ENCODE results near the gene TRIOBP. TPM values are rescaled to one million over a fixed set of nuclear protein-coding genes. Genes with fewer than 3 reads are reported as not detected.

Gene TRIOBP
- total and polyA plus RNA-seq, 2 donors (not counting 1 experiment from before 2014, with no cell fraction given), result 32.9 to 131 TPM

DNA sequence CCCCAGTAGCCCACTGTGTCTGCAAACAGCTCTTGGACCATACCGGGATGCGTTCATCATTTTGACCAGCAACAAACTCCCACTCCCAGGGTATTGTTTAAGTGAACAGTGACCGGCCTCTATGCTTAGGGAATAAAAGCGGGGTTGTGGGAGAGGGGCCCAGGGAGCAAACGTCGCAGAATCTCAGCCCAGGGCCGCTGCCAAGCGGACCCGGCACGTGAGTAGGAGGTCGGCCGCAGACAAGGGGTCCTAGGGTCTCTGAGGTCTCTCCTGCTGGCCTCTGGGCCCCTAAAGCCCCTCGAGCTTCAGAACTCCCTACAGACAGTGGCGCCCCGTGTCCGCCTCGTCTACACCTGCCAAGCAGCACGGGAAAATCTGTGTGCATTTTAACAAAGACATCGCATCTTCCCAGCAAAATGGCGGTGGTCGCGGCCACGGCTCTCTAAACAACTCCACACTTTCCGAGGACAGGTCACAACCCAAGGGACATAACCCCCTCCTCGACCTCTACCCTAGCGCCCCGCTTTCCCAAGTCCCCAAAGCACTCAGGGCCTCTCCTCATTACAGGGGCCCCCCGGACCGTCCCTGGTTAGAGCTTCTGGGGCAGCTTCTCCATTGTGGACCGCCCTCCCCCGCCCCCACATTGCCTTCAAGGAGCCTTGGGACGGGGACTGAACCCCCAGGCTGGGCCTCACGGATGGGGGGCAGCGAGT, 106.9 kb downstream of the TRIOBP start:
- DNase-seq (ENCODE audit: low read depth in 2 of 2), result no peak
- Histone ChIP-seq H3K4me3 (replicated peaks in 1 of 4; ENCODE audit: control extremely low read depth in 1 of 4, insufficient read depth in 1 of 4, low read depth in 3 of 4, low read length in 4 of 4) (peak overlapping the region in 1 of 4 experiments; percentile 71), H3K9ac (ENCODE audit: insufficient read depth, low read length) (no peak overlapping the region), H3K79me2 (ENCODE audit: control insufficient read depth, insufficient read depth, low read length) (peaks cover 19% of the 10 kb centered on the region), H4K20me1 (ENCODE audit: control insufficient read depth, extremely low read depth, insufficient read depth, low read length) (no peaks in the 10 kb centered on the region), H3K4me2 (ENCODE audit: extremely low read depth, insufficient read depth, low read length) (peak overlapping the region; percentile 25), H3K27me3 (ENCODE audit: control insufficient read depth, insufficient read depth, low read length) (no peaks in the 10 kb centered on the region), H3K4me1 (ENCODE audit: control insufficient read depth, extremely low read depth, insufficient read depth, low read length) (peaks cover 12% of the 10 kb centered on the region), H2AFZ (ENCODE audit: low read length) (no peak overlapping the region), H3K9me3 (ENCODE audit: control insufficient read depth, insufficient read depth, low read depth, low read length) (no peaks in the 10 kb centered on the region), H3K36me3 (ENCODE audit: control insufficient read depth, insufficient read depth, low read length) (no peaks in the 10 kb centered on the region), H3K27ac (ENCODE audit: insufficient read depth, low read length) (no peak overlapping the region)
- TF ChIP-seq EZH2 (IDR thresholded peaks at IDR 0.05; ENCODE audit: low read length, missing control alignments), result no peak
- TF ChIP-seq, protein P1, sequence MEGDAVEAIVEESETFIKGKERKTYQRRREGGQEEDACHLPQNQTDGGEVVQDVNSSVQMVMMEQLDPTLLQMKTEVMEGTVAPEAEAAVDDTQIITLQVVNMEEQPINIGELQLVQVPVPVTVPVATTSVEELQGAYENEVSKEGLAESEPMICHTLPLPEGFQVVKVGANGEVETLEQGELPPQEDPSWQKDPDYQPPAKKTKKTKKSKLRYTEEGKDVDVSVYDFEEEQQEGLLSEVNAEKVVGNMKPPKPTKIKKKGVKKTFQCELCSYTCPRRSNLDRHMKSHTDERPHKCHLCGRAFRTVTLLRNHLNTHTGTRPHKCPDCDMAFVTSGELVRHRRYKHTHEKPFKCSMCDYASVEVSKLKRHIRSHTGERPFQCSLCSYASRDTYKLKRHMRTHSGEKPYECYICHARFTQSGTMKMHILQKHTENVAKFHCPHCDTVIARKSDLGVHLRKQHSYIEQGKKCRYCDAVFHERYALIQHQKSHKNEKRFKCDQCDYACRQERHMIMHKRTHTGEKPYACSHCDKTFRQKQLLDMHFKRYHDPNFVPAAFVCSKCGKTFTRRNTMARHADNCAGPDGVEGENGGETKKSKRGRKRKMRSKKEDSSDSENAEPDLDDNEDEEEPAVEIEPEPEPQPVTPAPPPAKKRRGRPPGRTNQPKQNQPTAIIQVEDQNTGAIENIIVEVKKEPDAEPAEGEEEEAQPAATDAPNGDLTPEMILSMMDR (conservative IDR thresholded peaks at IDR 0.05 in 1 of 2, IDR thresholded peaks at IDR 0.05 in 1 of 2; ENCODE audit: low read depth in 1 of 2, low read length in 2 of 2), result no peak

DNA sequence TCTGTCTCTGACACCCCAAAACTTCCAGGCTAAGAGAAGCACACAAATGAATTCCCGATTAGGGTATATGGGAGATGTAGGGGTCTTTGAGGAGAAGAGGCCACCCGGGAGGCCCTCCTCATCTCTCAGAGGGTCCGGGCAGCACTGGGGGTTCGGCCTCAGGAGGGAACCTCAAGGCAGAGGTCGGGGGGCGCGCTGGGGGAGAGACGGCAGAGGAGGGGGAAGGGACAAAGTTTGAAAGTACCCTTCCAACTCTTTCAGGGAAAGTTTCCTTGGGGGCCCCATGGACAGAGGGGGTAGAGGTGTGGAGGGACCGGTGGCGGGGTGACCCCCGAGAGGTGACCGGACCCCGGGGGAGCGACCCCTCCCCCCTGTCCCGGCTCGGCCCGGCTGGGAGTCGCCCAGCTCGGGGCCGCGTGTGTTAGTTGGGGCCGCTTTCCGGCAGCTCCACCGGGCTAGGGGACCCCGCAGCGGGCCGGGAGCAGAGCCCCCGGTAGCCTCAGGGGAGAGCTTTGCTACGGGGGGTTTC, 107.6 kb downstream of the TRIOBP start:
- no peaks in the 10 kb centered on the region for H3K9me3 ChIP-seq (ENCODE audit: control insufficient read depth, insufficient read depth, low read depth, low read length)
- peak overlapping the region; percentile 95 for H3K4me2 ChIP-seq (ENCODE audit: extremely low read depth, insufficient read depth, low read length)
- H3K79me2 ChIP-seq (ENCODE audit: control insufficient read depth, insufficient read depth, low read length), result peaks cover 19% of the 10 kb centered on the region
- TF ChIP-seq, protein P1 (conservative IDR thresholded peaks at IDR 0.05 in 1 of 2, IDR thresholded peaks at IDR 0.05 in 1 of 2; ENCODE audit: low read depth in 1 of 2, low read length in 2 of 2), result no peak
- TF ChIP-seq EZH2 (IDR thresholded peaks at IDR 0.05; ENCODE audit: low read length, missing control alignments), result no peak
- H2AFZ ChIP-seq (ENCODE audit: low read length), result no peak overlapping the region
- H3K27me3 ChIP-seq (ENCODE audit: control insufficient read depth, insufficient read depth, low read length), result no peaks in the 10 kb centered on the region
- no peak for DNase-seq (ENCODE audit: low read depth in 2 of 2)
- peak overlapping the region; percentile 85 for H3K27ac ChIP-seq (ENCODE audit: insufficient read depth, low read length)
- no peaks in the 10 kb centered on the region for H3K36me3 ChIP-seq (ENCODE audit: control insufficient read depth, insufficient read depth, low read length)
- peaks cover 12% of the 10 kb centered on the region for H3K4me1 ChIP-seq (ENCODE audit: control insufficient read depth, extremely low read depth, insufficient read depth, low read length)
- peak overlapping the region in 3 of 4 experiments; percentile 24 to 71 (median 31) for H3K4me3 ChIP-seq (replicated peaks in 1 of 4; ENCODE audit: control extremely low read depth in 1 of 4, insufficient read depth in 1 of 4, low read depth in 3 of 4, low read length in 4 of 4)
- H4K20me1 ChIP-seq (ENCODE audit: control insufficient read depth, extremely low read depth, insufficient read depth, low read length), result no peaks in the 10 kb centered on the region
- peak overlapping the region; percentile 85 for H3K9ac ChIP-seq (ENCODE audit: insufficient read depth, low read length)

DNA sequence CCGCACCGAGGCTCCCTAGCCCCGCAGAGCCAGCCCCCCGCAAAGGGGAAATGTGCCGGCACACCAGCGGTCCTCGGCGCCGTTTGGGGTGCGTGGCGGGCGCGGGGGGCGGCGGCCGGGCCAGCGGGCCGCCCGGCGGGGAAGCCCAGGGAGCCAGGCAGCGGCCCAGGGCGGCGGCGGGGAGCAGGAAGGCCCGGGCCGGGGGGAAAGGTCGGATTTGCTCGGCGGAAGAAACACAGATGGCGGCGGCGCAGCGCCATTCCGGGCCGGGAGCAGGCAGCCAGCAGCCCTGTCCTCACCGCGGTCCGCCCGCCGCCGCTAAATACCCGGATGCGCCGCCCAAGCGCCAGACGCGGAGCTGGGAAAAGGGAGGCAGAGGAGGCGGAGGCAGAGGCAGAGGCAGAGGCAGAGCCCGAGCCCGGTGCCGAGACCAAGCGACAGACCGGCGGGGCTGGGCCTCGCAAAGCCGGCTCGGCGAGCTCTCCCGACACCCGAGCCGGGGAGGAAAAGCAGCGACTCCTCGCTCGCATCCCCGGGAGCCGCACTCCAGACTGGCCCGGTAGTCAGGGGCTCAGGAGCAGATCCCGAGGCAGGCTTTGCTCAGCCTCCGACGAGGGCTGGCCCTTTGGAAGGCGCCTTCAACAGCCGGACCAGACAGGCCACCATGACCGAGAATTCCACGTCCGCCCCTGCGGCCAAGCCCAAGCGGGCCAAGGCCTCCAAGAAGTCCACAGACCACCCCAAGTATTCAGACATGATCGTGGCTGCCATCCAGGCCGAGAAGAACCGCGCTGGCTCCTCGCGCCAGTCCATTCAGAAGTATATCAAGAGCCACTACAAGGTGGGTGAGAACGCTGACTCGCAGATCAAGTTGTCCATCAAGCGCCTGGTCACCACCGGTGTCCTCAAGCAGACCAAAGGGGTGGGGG, 108.3 kb downstream of the TRIOBP start:
- Histone ChIP-seq H3K4me2 (ENCODE audit: extremely low read depth, insufficient read depth, low read length) (peak overlapping the region; percentile 95), H4K20me1 (ENCODE audit: control insufficient read depth, extremely low read depth, insufficient read depth, low read length) (no peaks in the 10 kb centered on the region), H3K27ac (ENCODE audit: insufficient read depth, low read length) (peak overlapping the region; percentile 85), H3K4me1 (ENCODE audit: control insufficient read depth, extremely low read depth, insufficient read depth, low read length) (peaks cover 12% of the 10 kb centered on the region), H3K27me3 (ENCODE audit: control insufficient read depth, insufficient read depth, low read length) (no peaks in the 10 kb centered on the region), H2AFZ (ENCODE audit: low read length) (peak overlapping the region; percentile 62), H3K9ac (ENCODE audit: insufficient read depth, low read length) (peak overlapping the region; percentile 85), H3K79me2 (ENCODE audit: control insufficient read depth, insufficient read depth, low read length) (peaks cover 19% of the 10 kb centered on the region), H3K4me3 (replicated peaks in 1 of 4; ENCODE audit: control extremely low read depth in 1 of 4, insufficient read depth in 1 of 4, low read depth in 3 of 4, low read length in 4 of 4) (peak overlapping the region; percentile 71 to 89 (median 80)), H3K9me3 (ENCODE audit: control insufficient read depth, insufficient read depth, low read depth, low read length) (no peaks in the 10 kb centered on the region), H3K36me3 (ENCODE audit: control insufficient read depth, insufficient read depth, low read length) (no peaks in the 10 kb centered on the region)
- no peak for TF ChIP-seq EZH2 (IDR thresholded peaks at IDR 0.05; ENCODE audit: low read length, missing control alignments)
- TF ChIP-seq, protein P1 (conservative IDR thresholded peaks at IDR 0.05 in 1 of 2, IDR thresholded peaks at IDR 0.05 in 1 of 2; ENCODE audit: low read depth in 1 of 2, low read length in 2 of 2), result no peak
- DNase-seq (ENCODE audit: low read depth in 2 of 2), result peak; percentile 72 to 85
